ENCODE data around the gene ROGDI.
A peak's percentile ranks its signal among the peaks of the same experiment; 100 is the strongest.

ROGDI gene

GRCh38 chr16:4801962-4802658 is at the start of gene ROGDI:
Gene ROGDI (minus strand): TSS chr16:4802633. CDS start chr16:4802571, 62 bp downstream.
- peak; percentile 41 for DNase-seq

- DNase-seq = no peak
Observed at GRCh38 chr16:4850211-4850610, 47.8 kb upstream of the ROGDI start.

GRCh38 chr16:4847774-4848587 is 45.5 kb upstream of the ROGDI start:
- peak; percentile 37 for DNase-seq

- peak; percentile 94 for DNase-seq
Observed at GRCh38 chr16:4846901-4847773, 44.7 kb upstream of the ROGDI start, which contains the start of the genes GLYR1 and UBN1. Gene GLYR1 (minus strand): TSS chr16:4847288. CDS start chr16:4847265, 23 bp downstream. Gene UBN1 (plus strand): TSS chr16:4847481. CDS start chr16:4852918, 5,437 bp downstream.

- peak; percentile 45 for DNase-seq
Observed at GRCh38 chr16:4846503-4846900, 44.1 kb upstream of the ROGDI start.

GRCh38 chr16:4840984-4841383 is 38.6 kb upstream of the ROGDI start:
- no peak for DNase-seq

GRCh38 chr16:4839942-4840341 is 37.5 kb upstream of the ROGDI start:
- no peak for DNase-seq

- DNase-seq = no peak
Observed at GRCh38 chr16:4837733-4838501, 35.5 kb upstream of the ROGDI start.

GRCh38 chr16:4836727-4837126 is 34.3 kb upstream of the ROGDI start:
- no peak for DNase-seq

GRCh38 chr16:4833584-4833983 is 31.2 kb upstream of the ROGDI start:
- no peak for DNase-seq

- no peak for DNase-seq
Observed at GRCh38 chr16:4832698-4833343, 30.4 kb upstream of the ROGDI start.

- DNase-seq = no peak
Observed at GRCh38 chr16:4831616-4832015, 29.2 kb upstream of the ROGDI start.

- no peak for DNase-seq
Observed at GRCh38 chr16:4830408-4830807, 28.0 kb upstream of the ROGDI start.

GRCh38 chr16:4828567-4829321 is 26.3 kb upstream of the ROGDI start:
- DNase-seq = no peak

GRCh38 chr16:4826980-4827379 is 24.5 kb upstream of the ROGDI start:
- DNase-seq = no peak

GRCh38 chr16:4826526-4826925 is 24.1 kb upstream of the ROGDI start:
- no peak for DNase-seq

- DNase-seq = no peak
Observed at GRCh38 chr16:4825196-4825595, 22.8 kb upstream of the ROGDI start.

GRCh38 chr16:4820652-4821051 is 18.2 kb upstream of the ROGDI start:
- DNase-seq = no peak

GRCh38 chr16:4814542-4815173 is 12.2 kb upstream of the ROGDI start:
- no peak for DNase-seq

GRCh38 chr16:4814046-4814445 is 11.6 kb upstream of the ROGDI start:
- DNase-seq = no peak

Data from MV-4-11 (cell line).